ENCODE results near the gene MAPK8.

GRCh38 chr10:48336978-48337599 lies 30.6 kb downstream of the MAPK8 start:
- TF ChIP-seq CTCF (IDR thresholded peaks at IDR 0.05) (no peak), POLR2A (IDR thresholded peaks at IDR 0.05) (no peak), EP300 (IDR thresholded peaks at IDR 0.05; ENCODE audit: low read depth) (no peak)

All from transverse colon (tissue), 3 donors.